Fibroblast of lung (primary cell): Measurements from ENCODE around the gene ERGIC3. TPM values are rescaled to one million over a fixed set of nuclear protein-coding genes. Genes with fewer than 3 reads are reported as not detected.

Experiments used
- DNase-seq, 2 donors: peaks; one replicate each; pipeline versions ENCODE4 v3.0.0 to v3.0.0-alpha.2; 2010; ENCODE audit warnings: low read depth in 2 of 2
- H2AFZ ChIP-seq: 2 replicates; pipeline ENCODE4 v1.5.1; 2012; ENCODE audit warnings: low read length, control low read depth, inconsistent platforms
- H3K27ac ChIP-seq: 2 replicates; pipeline ENCODE4 v1.5.1; 2011; ENCODE audit warnings: low read length, control low read depth; ENCODE audit not compliant: insufficient read depth
- H3K27me3 ChIP-seq: 2 replicates; pipeline ENCODE4 v1.5.1; 2011; ENCODE audit warnings: mild to moderate bottlenecking, low read length; ENCODE audit not compliant: control insufficient read depth, insufficient read depth
- H3K36me3 ChIP-seq: 2 replicates; pipeline ENCODE4 v1.5.1; 2011; ENCODE audit warnings: low read length; ENCODE audit not compliant: control insufficient read depth, insufficient read depth
- H3K4me1 ChIP-seq: 2 replicates; pipeline ENCODE4 v1.5.1; 2011; ENCODE audit warnings: low read length; ENCODE audit not compliant: control insufficient read depth, insufficient read depth; ENCODE audit errors: extremely low read depth
- H3K4me2 ChIP-seq: 2 replicates; pipeline ENCODE4 v1.5.1; 2011; ENCODE audit warnings: low read length, control low read depth; ENCODE audit not compliant: insufficient read depth; ENCODE audit errors: extremely low read depth
- H3K4me3 ChIP-seq, 4 experiments: fragments of 200-600 bp in 1 of 4; sonication (generic) in 1 of 4; replicated peaks in 1 of 4; 2 replicates each; pipeline ENCODE4 v1.5.1; 2011 to 2016; ENCODE audit warnings: low read length in 4 of 4, low read depth in 3 of 4, mild to moderate bottlenecking in 3 of 4, control low read depth in 2 of 4, inconsistent platforms in 1 of 4, mixed read lengths in 1 of 4; ENCODE audit not compliant: insufficient read depth in 1 of 4; ENCODE audit errors: control extremely low read depth in 1 of 4
- H3K79me2 ChIP-seq: 2 replicates; pipeline ENCODE4 v1.5.1; 2012; ENCODE audit warnings: mild to moderate bottlenecking, low read length, inconsistent platforms; ENCODE audit not compliant: control insufficient read depth, insufficient read depth
- H3K9ac ChIP-seq: 2 replicates; pipeline ENCODE4 v1.5.1; 2011; ENCODE audit warnings: mild to moderate bottlenecking, low read length, control low read depth; ENCODE audit not compliant: insufficient read depth
- H3K9me3 ChIP-seq: 2 replicates; pipeline ENCODE4 v1.5.1; 2012; ENCODE audit warnings: low read depth, low read length; ENCODE audit not compliant: control insufficient read depth, insufficient read depth
- H4K20me1 ChIP-seq: 2 replicates; pipeline ENCODE4 v1.5.1; 2011; ENCODE audit warnings: low read length; ENCODE audit not compliant: control insufficient read depth, insufficient read depth; ENCODE audit errors: extremely low read depth
- CTCF ChIP-seq, 2 donors: IDR thresholded peaks in 1 of 2; conservative IDR thresholded peaks in 1 of 2; 1 replicate in 1 of 2; 2 replicates in 1 of 2; pipeline ENCODE4 v1.5.1; 2011 to 2012; ENCODE audit warnings: low read length in 2 of 2, control low read depth in 1 of 2, inconsistent platforms in 1 of 2, low read depth in 1 of 2, mild to moderate bottlenecking in 1 of 2
- EZH2 ChIP-seq: IDR thresholded peaks from 2 replicates; pipeline ENCODE4 v1.5.1; 2012; ENCODE audit warnings: low read length, control low read depth, mild to moderate bottlenecking; ENCODE audit errors: missing control alignments
- polyA plus RNA-seq, 2 donors: library from polyadenylated mRNA; depleted of rRNA in 1 of 2; stranded (reverse) in 1 of 2; unstranded in 1 of 2; fragments of >200 nt; gene quantifications; 2 replicates each; pipeline ENCODE4 v1.2.1, GENCODE V29; 2011 to 2012; ENCODE audit warnings: missing spikeins in 1 of 2
- total RNA-seq: library from RNA; depleted of rRNA; stranded (reverse); fragments of >200 nt; gene quantifications from 2 replicates; pipeline ENCODE4 v1.2.1, GENCODE V29; 2014

Gene ERGIC3
- total and polyA plus RNA-seq, 2 donors (not counting 1 experiment from before 2014, with no cell fraction given): 335 to 355 TPM

DNA sequence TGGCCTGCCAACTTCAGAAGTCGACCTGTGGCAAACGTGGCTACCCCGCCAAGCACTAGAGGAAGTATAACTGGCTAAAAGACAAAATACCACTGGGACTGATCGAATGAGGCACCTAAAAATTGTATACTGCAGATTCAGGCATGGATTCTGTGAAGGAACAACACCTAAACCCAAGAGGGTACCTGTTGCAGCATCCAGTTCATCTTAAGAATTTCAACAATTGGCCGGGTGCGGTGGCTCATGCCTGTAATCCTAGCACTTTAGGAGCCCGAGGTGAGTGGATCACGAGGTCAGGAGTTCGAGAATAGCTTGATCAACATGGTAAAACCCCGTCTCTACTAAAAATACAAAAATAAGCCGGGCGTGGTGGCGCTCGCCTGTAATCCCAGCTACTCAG is 46.5 kb downstream of the ERGIC3 start:
- Histone ChIP-seq H3K27me3 (no peaks in the 10 kb centered on the region), H3K9ac (no peak overlapping the region), H3K4me3 (no peak overlapping the region), H4K20me1 (no peaks in the 10 kb centered on the region), H3K9me3 (no peaks in the 10 kb centered on the region), H3K4me2 (no peak overlapping the region), H3K27ac (no peak overlapping the region), H3K79me2 (no peaks in the 10 kb centered on the region), H2AFZ (no peak overlapping the region), H3K4me1 (no peaks in the 10 kb centered on the region), H3K36me3 (no peaks in the 10 kb centered on the region)
- no peak for DNase-seq
- no peak for TF ChIP-seq EZH2
- TF ChIP-seq CTCF (conservative IDR thresholded peaks at IDR 0.05 in 1 of 2, IDR thresholded peaks at IDR 0.05 in 1 of 2; ENCODE audit: low read depth in 1 of 2, low read length in 2 of 2): no peak

- no peak overlapping the region for H3K4me2 ChIP-seq
- no peaks in the 10 kb centered on the region for H3K79me2 ChIP-seq
Measured at GRCh38 chr20:35592339-35592974, 50.6 kb downstream of the ERGIC3 start.

GRCh38 chr20:35595456-35595855 is 53.6 kb downstream of the ERGIC3 start:
- no peak overlapping the region for H3K9ac ChIP-seq
- no peak for DNase-seq
- H4K20me1 ChIP-seq: no peaks in the 10 kb centered on the region
- no peak overlapping the region for H3K4me2 ChIP-seq
- no peaks in the 10 kb centered on the region for H3K79me2 ChIP-seq
- peaks cover 7% of the 10 kb centered on the region for H3K27me3 ChIP-seq
- no peak overlapping the region for H3K27ac ChIP-seq
- H3K36me3 ChIP-seq: no peaks in the 10 kb centered on the region
- no peak overlapping the region for H2AFZ ChIP-seq
- no peaks in the 10 kb centered on the region for H3K4me1 ChIP-seq
- H3K9me3 ChIP-seq: no peaks in the 10 kb centered on the region
- no peak overlapping the region for H3K4me3 ChIP-seq
- TF ChIP-seq EZH2 (no peak), CTCF (conservative IDR thresholded peaks at IDR 0.05 in 1 of 2, IDR thresholded peaks at IDR 0.05 in 1 of 2; ENCODE audit: low read depth in 1 of 2, low read length in 2 of 2) (no peak)

More at GRCh38 chr20:35592339-35592974, 50.6 kb downstream of the ERGIC3 start:
- DNase-seq: no peak
- Histone ChIP-seq H3K27me3 (no peaks in the 10 kb centered on the region), H3K4me3 (no peak overlapping the region), H3K9me3 (no peaks in the 10 kb centered on the region), H2AFZ (no peak overlapping the region), H3K9ac (no peak overlapping the region), H3K4me1 (no peaks in the 10 kb centered on the region), H3K27ac (no peak overlapping the region), H4K20me1 (no peaks in the 10 kb centered on the region), H3K36me3 (no peaks in the 10 kb centered on the region)
- no peak for TF ChIP-seq CTCF (conservative IDR thresholded peaks at IDR 0.05 in 1 of 2, IDR thresholded peaks at IDR 0.05 in 1 of 2; ENCODE audit: low read depth in 1 of 2, low read length in 2 of 2)
